Lung (tissue), 12 donors: ENCODE measurements around the gene ATRNL1. TPM values are rescaled to one million over a fixed set of nuclear protein-coding genes. Genes with fewer than 3 reads are reported as not detected.

Experiments used
- ATAC-seq: fragments of 200-7000 bp; cut with Tn5 transposase; one replicate; pipeline ENCODE4 v1.9.1; 2020; ENCODE audit warnings: moderate number of reproducible peaks; ENCODE audit not compliant: insufficient read depth, low FRiP score
- DNase-seq, 3 donors: peaks; one replicate each; pipeline ENCODE4 v3.0.0-alpha.2; 2013 to 2017
- H3K27ac ChIP-seq, 2 donors: one replicate each; pipeline ENCODE4 v1.5.1; 2013; ENCODE audit warnings: mild to moderate bottlenecking in 2 of 2, moderate library complexity in 2 of 2, control low read depth in 1 of 2, inconsistent platforms in 1 of 2, low read depth in 1 of 2, low read length in 1 of 2
- H3K27me3 ChIP-seq, 3 donors: one replicate each; pipeline ENCODE4 v1.5.1; 2013; ENCODE audit warnings: low read length in 2 of 3; ENCODE audit not compliant: control insufficient read depth in 3 of 3, insufficient read depth in 3 of 3
- H3K36me3 ChIP-seq, 4 donors: one replicate each; pipeline ENCODE4 v1.5.1; 2013; ENCODE audit warnings: low read length in 4 of 4, mild to moderate bottlenecking in 1 of 4, moderate library complexity in 1 of 4; ENCODE audit not compliant: control insufficient read depth in 4 of 4, insufficient read depth in 4 of 4
- H3K4me1 ChIP-seq, 5 donors: one replicate each; pipeline ENCODE4 v1.5.1; 2013; ENCODE audit warnings: low read length in 5 of 5, mild to moderate bottlenecking in 2 of 5, moderate library complexity in 1 of 5; ENCODE audit not compliant: control insufficient read depth in 5 of 5, insufficient read depth in 5 of 5
- H3K4me3 ChIP-seq: one replicate; pipeline ENCODE4 v1.5.1; 2013; ENCODE audit warnings: mild to moderate bottlenecking, control low read depth, moderate library complexity
- H3K9ac ChIP-seq, 2 donors: one replicate each; pipeline ENCODE4 v1.5.1; 2013; ENCODE audit warnings: low read length in 2 of 2, control low read depth in 1 of 2; ENCODE audit not compliant: insufficient read depth in 1 of 2
- H3K9me3 ChIP-seq, 4 donors: one replicate each; pipeline ENCODE4 v1.5.1; 2013; ENCODE audit warnings: low read length in 3 of 4, mild to moderate bottlenecking in 1 of 4, moderate library complexity in 1 of 4; ENCODE audit not compliant: control insufficient read depth in 4 of 4, insufficient read depth in 3 of 4
- WGBS, 2 donors: extraction: QIAGEN DNeasy Blood & Tissue Kit; methylation state at CpG; one replicate each; pipeline ENCODE4 v1.1.7; 2013; 5-methylcytosine and 5-hydroxymethylcytosine counted together
- polyA plus RNA-seq, 2 donors: library from polyadenylated mRNA; stranded (reverse); fragments of 200-250 nt; gene quantifications; one replicate each; pipeline ENCODE4 v1.2.1, GENCODE V29; 2013
- total RNA-seq, 2 donors: library from RNA; depleted of rRNA in 1 of 2; stranded (reverse); fragments of >200 nt in 1 of 2; gene quantifications; one replicate each; pipeline ENCODE4 v1.2.1, GENCODE V29; 2014 to 2021
- TF ChIP-seq, protein P1 (sequence below): IDR thresholded peaks from 2 replicates; pipeline ENCODE4 v1.5.1; 2012; ENCODE audit warnings: mild to moderate bottlenecking; ENCODE audit errors: control extremely low read depth, extremely low read depth
- donor health status: control.
- donor health status: control.
- donor health status: Bipolar disorder and iron deficiency.
- donor health status: healthy.
- donor health status: DM: yes; HTN: yes; CAD: no.

Gene ATRNL1
- total and polyA plus RNA-seq, 4 donors: 0.05 to 11.1 (median 0.24) TPM

GRCh38 chr10:115566867-115567266, 473.7 kb downstream of the ATRNL1 start:
- no peak overlapping the region for H3K27ac ChIP-seq
- no peaks in the 10 kb centered on the region for H3K36me3 ChIP-seq
- TF ChIP-seq, protein P1, sequence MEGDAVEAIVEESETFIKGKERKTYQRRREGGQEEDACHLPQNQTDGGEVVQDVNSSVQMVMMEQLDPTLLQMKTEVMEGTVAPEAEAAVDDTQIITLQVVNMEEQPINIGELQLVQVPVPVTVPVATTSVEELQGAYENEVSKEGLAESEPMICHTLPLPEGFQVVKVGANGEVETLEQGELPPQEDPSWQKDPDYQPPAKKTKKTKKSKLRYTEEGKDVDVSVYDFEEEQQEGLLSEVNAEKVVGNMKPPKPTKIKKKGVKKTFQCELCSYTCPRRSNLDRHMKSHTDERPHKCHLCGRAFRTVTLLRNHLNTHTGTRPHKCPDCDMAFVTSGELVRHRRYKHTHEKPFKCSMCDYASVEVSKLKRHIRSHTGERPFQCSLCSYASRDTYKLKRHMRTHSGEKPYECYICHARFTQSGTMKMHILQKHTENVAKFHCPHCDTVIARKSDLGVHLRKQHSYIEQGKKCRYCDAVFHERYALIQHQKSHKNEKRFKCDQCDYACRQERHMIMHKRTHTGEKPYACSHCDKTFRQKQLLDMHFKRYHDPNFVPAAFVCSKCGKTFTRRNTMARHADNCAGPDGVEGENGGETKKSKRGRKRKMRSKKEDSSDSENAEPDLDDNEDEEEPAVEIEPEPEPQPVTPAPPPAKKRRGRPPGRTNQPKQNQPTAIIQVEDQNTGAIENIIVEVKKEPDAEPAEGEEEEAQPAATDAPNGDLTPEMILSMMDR: no peak
- H3K27me3 ChIP-seq: no peaks in the 10 kb centered on the region
- WGBS, 2 donors: 61 to 73% methylated on average over 2 of the region's 2 CpGs
- H3K9me3 ChIP-seq: no peaks in the 10 kb centered on the region
- ATAC-seq: no peak
- DNase-seq: no peak
- no peaks in the 10 kb centered on the region for H3K4me1 ChIP-seq
- no peak overlapping the region for H3K4me3 ChIP-seq
- H3K9ac ChIP-seq: no peak overlapping the region

DNA sequence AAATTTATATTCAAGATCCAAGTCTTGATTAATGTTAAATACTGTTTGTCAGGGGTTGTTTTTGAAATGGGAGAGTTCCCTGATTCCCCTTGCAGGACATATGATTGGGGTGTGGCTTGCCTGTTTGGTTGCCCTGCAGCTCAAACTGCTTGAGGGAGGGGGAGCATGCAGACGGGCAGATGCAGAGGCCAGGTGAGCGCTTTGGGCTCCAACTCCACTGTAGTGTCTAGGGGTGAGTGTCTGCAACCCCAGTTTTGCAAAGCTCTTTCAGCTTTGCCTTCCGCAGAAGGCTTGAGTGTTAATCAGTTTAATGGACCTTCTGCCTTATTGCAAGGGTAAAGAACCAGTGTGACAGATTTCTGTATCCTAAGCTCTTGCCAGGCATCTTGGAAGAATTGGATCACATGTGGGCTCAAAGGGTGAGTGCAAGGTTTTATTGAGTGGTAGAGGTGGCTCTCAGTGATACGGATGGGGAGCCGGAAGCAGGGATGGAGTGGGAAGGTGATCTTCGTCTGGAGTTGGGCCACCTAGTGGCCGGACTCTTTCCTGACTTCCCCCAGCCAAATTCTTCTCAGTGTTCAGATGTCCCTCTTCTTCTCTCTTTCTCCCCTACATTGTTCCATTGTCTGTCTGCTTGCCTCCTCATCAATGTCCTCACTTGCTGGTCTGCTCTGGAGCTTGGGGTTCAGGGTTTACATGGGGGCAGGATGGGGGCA, 479.7 kb downstream of the ATRNL1 start:
- Histone ChIP-seq H3K27me3 (no peaks in the 10 kb centered on the region), H3K27ac (no peak overlapping the region), H3K4me1 (no peaks in the 10 kb centered on the region), H3K9ac (no peak overlapping the region), H3K36me3 (no peaks in the 10 kb centered on the region), H3K4me3 (no peak overlapping the region), H3K9me3 (no peaks in the 10 kb centered on the region)
- TF ChIP-seq, protein P1: no peak
- ATAC-seq (no peak), DNase-seq (no peak)
- 65 to 68% methylated on average over 7 of the region's 7 CpGs for WGBS, 2 donors

- ATAC-seq (no peak), DNase-seq (no peak)
- no peak overlapping the region for H3K9ac ChIP-seq
- H3K27me3 ChIP-seq: no peaks in the 10 kb centered on the region
- TF ChIP-seq, protein P1: no peak
- H3K9me3 ChIP-seq: peaks cover 0 to 3% (median 0%) of the 10 kb centered on the region in 4 donors
- WGBS, 2 donors: 82 to 83% methylated on average over 1 of the region's 1 CpG
- H3K27ac ChIP-seq: no peak overlapping the region
- H3K36me3 ChIP-seq: no peaks in the 10 kb centered on the region
- H3K4me3 ChIP-seq: no peak overlapping the region
- no peaks in the 10 kb centered on the region for H3K4me1 ChIP-seq
These were observed 487.1 kb downstream of the ATRNL1 start for GRCh38 chr10:115580239-115580638.

- DNase-seq (no peak), ATAC-seq (no peak)
- peaks cover 0 to 13% (median 3%) of the 10 kb centered on the region in 4 donors for H3K9me3 ChIP-seq
- no peaks in the 10 kb centered on the region for H3K27me3 ChIP-seq
- no peaks in the 10 kb centered on the region for H3K36me3 ChIP-seq
- H3K9ac ChIP-seq: no peak overlapping the region
- no peak overlapping the region for H3K4me3 ChIP-seq
- TF ChIP-seq, protein P1: no peak
- H3K27ac ChIP-seq: no peak overlapping the region
- 92 to 94% methylated on average over 2 of the region's 2 CpGs for WGBS, 2 donors
- no peaks in the 10 kb centered on the region for H3K4me1 ChIP-seq
These were observed 499.9 kb downstream of the ATRNL1 start for GRCh38 chr10:115593060-115593459.
